Activated naive CD4-positive, alpha-beta T cell treated with anti-CD3 and anti-CD28 coated beads, Interleukin-2, amount 50 U/mL, for 16 hours (primary cell): ENCODE data around the gene CATSPER1.
"Not testable (repeated sequence)": the region's sequence is repeated elsewhere in the genome, so short reads cannot be mapped to it uniquely, and the experiment has no call there.

Experiments
- DNase-seq: peaks from one replicate; pipeline ENCODE4 v3.0.0-alpha.2; 2020

Gene CATSPER1

DNA sequence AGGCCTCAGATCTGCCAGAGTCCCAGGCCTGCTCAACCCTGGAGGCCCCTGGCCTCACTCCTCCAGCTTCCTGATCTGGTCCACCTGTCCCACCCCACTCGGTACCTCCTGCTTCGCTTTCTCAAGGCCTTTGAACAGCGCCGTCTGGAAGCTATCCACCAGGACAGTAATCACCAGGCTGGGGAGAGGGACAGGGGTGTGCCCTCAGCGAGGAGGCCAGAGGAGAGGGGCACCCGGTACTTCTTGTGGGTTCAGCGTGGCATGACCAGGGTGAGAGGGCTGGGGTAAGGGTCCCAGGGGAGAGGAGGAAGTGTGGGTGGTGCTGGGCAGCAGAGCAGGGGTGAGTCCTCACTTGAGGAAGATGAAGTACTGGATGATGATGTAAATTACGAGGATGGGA lies 6.1 kb downstream of the CATSPER1 start:
- no peak for DNase-seq

DNA sequence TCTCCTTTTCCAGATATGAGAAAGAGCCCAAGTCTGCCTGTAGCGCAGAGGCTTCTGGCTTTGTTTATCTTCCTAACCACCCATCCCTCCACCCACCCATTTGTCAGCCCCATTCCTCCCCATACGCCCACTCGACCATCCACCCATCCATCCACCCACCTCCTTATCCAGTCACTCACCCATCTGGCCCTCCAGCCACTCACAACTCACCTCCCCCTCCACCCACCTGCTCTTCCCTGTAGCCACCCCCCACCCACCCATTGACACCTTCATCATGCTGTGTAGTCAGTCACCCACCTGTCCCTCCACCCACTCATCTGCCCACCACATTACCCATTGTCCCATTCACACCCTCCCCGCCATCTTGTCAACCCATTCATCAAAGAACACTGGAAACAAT lies 9.0 kb downstream of the CATSPER1 start:
- no peak for DNase-seq

DNA sequence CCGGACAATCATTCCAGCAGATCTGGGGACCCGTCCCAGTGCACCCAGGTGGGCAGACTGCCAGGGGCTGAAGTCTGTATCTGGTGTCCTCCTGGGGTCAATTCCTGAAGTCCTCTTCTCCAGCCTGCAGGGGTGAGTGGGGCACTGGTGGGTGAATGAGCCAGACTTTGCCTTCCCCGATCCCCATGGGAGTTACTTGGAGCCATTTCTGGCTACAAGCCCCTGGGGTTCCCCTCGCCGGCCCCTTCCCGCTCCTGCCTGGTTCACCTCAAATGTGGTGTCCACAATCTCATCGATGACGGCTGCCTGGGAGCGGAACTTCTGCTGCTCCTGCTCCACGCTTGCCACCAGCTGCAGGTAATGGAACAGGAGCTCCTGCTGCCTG lies 9.5 kb downstream of the CATSPER1 start:
- no peak for DNase-seq

DNA sequence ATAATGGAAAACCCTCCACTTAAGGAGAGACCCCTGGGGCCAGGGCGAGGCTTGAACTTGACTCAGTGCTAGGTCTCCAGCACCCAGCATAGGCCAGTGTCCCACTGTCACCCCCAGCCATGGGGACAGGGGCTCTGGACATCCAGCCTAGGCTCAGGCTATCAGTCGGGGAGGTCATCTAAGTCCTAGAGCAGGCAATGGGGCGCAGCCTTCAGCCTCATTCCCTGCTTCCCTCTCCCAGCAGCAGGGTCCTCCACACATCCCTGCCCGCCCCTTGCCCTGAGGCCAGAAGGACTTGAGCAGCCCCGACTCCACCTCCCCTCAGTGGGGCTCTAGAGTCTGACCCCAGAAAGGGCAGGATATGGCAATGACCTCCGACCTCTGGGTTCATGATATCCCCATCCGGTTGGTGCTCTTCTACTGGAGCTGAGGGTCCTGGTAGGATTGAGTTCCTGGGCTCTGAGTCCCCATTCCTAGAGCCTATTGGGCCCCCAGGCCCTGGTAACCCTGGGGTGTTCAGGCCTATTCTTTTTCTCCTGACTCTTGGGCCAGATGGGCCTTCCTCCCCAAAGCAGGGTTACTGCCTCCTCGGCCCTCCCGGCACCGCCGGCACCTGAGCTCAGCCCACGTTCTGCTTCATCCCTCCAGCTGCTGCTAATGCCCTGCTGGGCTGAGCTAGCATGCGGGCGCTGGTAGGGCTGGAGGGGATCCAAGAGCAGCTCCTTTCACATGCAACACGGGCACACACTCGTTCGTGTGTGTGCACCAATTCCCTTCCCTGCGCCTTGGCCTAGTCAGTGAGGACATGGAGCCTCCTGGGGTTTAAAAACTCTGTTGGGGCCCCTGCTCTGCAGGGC lies 10.1 kb downstream of the CATSPER1 start:
- no peak for DNase-seq

DNA sequence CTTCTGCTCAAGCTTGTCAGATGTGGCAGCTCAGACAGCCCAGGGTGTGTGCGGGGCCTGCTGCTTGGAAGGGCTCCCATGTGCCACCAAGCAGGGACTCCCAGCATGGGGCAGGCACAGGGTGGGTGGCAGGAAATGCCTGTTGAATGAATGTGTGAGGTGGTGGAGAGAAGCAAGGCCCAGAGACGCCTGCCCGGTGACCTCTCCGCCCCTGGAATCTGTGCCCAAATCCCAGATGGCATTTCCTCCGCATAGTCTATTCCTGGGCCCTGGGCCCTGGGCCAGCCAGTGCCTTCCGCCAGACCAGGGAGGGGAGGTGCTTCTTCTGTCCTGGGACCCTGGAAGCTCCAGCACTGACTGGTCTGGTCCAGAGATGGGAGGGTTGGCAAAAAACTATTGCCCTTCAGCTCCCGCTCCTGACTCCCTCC lies 10.8 kb downstream of the CATSPER1 start:
- no peak for DNase-seq

DNA sequence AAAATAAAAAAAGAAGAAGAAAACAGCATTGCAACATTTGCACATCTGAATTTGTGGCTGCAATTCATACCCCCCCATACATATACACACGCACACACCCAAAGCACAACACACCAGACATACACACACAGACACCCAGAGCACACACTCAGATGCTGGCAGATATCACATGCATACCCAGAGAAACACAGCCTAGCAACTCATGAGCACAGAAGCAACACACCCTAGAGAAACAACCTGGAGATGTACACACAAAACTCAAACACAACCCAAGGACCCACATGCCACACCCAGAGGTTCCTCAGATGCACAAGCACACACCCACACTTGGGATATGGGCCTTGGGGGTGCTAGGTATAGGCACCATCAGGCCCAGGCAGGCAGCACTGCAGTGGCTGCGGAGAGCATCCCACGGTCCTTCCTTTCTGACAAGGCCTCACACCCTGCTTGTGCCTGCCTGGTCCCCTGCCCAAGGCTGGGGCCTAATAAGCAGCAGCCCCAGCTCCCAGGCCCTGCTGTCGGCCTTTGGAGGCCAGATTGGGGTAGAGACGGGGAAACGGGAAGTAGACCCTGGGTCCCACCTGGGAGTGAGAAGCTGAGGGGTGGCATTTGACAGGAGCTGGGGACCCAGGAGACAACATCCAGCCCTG lies 11.3 kb downstream of the CATSPER1 start:
- DNase-seq: no peak

DNA sequence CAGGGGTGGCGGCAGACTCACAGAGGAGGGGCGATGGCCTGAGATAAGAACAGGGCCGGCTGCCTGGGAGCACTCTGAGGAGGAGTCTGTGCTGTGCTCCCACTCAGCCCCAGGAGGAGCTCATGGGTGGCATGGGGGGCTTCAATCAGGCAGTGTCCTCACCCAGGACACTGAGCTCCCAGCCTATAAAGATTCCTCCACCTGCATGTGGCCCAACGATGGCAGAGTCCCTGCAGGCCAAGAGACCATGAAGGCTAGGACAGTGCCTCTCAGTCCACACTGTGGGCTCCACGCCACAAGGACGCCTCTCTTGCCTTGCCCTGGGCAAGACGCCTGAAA lies 12.5 kb downstream of the CATSPER1 start:
- DNase-seq: no peak

DNA sequence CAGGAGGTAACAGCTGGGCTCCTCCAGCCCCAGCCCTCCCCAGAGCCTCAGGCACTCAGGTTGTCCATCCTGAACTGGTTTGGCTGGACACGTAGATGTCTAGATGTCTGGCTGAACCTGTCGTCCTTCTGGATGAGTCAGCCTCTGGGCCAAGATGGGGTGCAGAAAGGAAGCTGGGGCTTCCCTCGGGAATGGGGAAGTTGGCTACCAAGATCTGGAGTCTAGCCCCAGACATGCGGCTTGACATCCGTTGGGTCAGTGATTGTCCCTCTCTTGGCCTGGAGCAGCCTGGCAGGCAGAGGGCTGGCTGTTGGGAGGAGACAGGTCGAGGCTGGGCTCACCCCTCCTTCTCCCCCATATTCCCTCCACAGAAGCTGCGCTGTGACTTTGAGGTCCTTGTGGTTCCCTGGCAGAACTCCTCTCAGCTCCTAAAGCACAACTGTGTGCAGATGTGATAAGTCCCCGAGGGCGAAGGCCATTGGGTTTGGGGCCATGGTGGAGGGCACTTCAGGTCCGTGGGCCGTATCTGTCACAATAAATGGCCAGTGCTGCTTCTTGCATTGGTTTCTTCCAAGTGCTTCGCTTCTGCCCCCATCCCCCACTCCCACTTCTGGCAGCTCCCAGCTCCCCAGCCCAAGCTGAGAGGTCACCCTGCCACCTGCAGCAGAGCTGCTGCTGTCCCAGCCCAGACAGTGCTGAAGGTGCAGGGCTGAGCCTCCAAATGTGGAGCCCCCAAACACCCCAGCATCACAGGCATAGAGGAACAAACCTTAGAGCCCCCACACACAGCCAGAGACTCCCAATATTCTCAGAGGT lies 13.1 kb downstream of the CATSPER1 start:
- DNase-seq: no peak

DNA sequence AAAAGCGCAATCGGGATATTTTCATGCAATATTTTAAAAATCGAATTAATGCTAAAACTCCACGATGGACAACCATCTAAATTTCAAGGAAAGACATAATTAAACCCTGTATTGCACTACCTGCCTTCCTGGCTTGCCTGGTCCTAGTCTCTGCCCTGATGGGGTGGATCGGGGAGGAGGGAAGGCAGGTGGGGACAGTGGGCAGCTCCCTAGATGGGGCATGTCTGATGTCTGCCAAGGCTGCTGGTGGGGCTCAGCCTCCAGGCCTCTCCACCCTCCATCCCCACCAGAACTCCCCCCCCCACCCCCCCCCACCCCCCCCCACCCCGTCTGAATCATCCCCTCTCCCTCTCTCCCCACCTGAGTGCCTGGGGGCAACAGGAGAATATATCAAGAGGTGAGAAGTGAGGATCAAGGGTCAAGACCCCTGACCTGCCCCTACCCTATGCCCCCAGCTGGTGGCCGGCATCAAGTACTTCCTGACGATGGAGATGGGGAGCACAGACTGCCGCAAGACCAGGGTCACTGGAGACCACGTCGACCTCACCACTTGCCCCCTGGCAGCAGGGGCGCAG lies 13.8 kb downstream of the CATSPER1 start:
- no peak for DNase-seq

DNA sequence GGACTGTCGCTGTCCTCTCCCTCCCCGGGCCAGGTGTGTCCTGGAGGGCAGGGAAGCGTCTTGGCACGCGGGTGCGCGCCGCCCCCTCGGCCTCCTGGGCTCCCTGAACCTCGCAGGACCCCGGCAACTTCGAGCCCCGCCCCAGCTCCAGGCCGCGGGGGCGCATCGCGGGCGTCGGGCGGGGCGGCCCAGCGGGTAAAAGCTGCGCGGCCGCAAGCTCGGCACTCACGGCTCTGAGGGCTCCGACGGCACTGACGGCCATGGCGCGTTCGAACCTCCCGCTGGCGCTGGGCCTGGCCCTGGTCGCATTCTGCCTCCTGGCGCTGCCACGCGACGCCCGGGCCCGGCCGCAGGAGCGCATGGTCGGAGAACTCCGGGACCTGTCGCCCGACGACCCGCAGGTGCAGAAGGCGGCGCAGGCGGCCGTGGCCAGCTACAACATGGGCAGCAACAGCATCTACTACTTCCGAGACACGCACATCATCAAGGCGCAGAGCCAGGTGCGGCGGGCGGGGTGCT lies 14.4 kb downstream of the CATSPER1 start, which contains the start of gene CST6:
TSS of gene CST6 (plus strand) at position 224 of the 519 bp plus-strand sequence. CDS start at position 261, 37 bp downstream.
- DNase-seq: no peak

DNA sequence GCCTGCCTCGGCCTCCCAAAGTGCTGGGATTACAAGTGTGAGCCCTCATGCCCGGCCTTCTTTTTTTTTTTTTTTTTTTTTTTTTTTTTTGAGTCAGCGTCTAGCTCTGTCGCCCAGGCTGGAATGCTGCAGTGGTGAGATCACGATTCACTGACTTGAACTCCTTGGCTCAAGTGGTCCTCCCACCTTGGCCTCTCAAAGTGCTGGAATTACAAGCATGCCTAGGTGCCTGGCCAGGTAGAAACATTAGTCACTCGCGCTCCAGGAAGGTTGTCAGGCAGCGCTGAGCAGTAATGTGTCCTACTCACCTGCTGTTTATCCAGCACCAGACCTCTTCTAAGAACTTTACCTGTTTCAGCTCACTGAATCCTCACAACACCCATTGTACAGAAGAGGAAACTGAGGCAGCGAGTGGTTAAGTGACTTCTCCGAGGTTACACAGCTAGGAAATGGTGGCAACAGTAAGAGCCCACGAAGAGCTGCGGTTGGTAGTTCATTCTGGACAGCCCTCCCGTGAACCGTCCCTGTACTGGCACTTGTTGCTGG lies 15.0 kb downstream of the CATSPER1 start:
- DNase-seq: no peak

DNA sequence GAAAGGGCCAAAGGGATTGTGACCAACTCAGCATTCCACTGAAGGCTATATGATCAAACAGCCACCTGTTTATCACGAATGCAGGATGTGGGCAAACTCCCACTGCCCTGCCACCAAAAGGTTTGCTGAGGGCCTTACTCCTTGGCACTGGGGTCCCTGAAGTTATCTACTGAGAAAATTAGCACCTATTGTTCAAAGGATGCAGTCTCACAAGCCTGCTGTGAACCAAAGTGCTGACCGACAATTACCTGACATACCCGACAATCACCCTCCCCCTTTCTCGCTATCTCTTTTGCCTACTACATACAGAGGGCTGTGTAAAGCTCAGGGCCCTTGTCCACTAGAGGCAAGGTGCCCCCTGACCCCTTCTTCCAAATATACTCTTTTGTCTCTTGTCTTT lies 16.2 kb downstream of the CATSPER1 start:
- not testable (repeated sequence) for DNase-seq

DNA sequence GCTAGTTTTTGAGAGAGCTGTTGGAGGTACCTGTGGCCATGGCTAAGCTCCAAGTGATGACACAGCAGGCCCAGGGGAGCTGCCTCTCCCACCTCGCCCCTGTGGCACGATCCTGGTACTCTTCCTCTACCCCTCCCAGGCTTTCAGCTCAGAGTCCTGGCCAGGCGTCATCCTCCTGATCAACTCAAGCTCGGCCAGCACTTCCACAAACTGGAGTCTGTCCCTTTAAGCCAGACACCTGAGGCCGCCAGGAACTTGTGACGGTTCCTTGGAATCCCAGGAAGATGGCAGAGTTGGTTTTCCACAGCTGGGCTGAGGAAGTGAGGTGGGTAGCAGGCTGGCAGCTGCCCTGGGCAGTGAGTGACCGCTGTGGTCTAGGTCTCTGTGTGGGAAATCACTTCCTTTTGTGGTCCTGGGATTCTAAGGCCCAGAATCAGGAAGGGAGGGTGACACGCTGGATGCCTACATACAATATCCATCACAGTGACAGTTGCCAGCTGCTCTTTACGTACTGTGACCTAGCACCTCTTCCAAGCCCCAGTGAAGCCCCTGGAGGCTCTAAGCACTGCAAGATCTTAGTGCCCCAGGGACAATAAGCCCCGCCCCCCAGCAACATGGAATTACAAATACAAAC lies 17.7 kb downstream of the CATSPER1 start:
- no peak for DNase-seq

DNA sequence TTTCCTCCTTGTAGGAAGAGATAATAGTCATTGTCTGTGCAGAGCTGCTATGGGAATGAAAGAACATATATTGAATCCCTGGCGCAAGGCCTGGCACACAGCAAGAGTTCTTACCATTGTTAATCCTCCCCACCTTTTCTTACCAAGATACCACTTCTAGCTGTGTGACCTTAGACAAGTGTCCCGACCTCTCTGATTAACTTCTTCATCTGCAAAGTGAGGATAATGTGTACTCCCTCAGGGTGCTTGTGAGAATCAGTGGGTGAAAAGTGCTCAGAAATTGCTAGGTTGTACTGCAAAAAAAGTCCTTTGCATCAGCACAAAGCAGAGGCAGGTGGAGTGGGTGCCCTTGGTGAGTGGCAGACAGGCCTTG lies 18.2 kb downstream of the CATSPER1 start:
- no peak for DNase-seq

DNA sequence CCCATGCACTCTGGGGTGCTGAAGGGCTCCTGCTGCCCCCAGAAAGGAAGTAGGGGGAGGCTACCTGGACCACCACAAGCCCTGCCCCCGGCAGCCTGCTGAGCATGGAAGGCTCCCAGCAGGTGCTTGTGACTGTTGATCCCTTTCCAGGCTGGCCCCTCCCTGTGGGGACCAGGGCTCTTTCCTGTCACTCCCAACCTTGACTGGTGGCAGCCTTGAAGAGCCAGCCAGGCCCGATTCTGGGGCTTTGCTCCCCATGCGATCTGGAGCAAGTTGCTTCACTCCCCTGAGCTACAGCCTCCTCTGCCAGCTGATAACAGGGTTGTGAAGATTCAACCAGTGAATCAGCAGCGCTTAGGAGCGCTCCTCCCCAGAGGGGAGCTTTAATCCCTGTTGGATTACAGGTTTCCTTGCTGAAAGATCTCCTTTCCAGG lies 19.1 kb downstream of the CATSPER1 start:
- no peak for DNase-seq

DNA sequence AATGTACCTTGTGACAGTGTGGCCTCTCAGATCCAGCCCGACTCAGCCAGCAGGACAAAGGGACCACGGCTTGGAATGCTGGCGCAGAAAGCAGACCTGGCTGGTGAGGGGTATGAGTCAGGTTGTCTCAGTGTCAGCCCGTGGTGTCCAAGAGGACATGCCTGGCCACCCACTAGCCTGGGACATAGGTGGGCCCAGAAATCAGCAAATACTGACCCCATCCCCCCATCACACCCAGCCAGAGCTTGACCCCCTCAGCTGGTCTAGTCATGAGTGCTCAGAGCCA lies 19.4 kb downstream of the CATSPER1 start:
- DNase-seq: no peak

DNA sequence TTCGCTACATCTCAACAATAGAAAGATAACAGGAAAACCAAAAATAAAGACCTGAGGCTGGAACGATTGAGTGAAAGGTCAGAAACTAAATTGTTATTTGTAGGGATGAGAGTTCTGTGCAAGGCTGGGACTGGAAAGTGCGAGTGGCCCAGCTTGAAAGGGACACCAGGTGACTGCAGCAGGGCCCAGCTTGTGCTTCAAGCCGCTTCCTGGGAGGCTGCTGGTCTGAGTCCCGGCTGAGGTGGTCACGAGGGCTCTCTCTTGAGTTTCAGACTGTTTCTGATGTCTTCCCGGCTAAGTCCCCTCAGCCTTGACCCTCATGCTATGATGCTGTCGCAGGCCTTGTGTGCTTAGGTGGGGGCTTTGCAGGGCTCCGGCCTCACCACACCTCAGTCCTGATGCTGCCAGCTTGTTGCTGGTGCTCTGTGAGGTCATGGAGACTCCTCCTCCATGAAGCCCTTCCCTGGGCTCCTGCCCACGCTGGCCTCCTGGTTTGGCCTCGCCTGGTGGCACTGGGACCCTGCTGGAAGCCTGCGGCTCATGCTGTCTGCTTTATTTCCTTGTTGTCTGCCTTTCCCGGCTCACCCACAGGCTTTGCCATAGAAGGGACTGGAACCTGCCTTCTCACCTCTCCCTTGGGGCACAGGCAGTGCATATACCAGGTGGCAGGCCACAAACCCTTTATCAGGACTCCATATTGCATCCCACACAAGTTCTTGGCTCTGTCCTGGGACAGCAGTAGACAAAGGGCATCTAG lies 20.0 kb downstream of the CATSPER1 start:
- DNase-seq: no peak

DNA sequence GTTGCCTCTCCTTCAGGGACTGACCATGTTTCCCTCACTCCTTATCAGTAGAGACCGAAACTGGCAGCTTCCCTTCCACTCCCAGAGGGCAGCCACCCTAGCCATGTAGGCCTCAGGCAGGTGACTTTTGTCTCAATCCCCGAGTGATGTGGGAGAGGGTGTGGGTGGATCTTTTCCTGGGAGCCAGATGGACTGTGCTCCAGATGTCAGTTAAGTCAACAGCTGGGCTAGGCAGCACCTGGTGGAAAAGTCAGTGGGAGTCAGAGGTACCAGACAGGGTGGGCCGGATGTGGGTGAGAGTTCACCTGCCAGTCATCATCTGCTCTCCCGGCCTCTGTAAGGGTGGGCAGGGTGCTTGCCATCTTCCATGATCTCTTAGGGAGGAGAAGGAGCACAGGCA lies 22.1 kb downstream of the CATSPER1 start:
- no peak for DNase-seq

DNA sequence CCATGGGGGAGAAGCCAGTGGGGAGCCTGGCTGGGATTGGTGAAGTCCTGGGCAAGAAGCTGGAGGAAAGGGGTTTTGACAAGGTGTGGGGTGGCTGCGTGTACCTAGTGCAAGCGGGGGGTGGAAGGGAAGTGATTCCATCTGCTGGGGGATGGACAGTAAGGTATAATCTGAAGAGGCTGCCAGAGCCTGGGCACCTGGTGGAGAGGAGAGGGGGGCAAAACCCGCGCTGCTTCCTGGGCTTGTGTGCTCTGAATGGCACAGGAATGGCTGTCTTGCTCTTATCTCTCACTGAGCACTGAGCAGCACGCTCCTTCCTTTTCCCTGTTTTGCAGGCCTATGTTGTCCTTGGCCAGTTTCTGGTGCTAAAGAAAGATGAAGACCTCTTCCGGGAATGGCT lies 23.0 kb downstream of the CATSPER1 start:
- DNase-seq: no peak

DNA sequence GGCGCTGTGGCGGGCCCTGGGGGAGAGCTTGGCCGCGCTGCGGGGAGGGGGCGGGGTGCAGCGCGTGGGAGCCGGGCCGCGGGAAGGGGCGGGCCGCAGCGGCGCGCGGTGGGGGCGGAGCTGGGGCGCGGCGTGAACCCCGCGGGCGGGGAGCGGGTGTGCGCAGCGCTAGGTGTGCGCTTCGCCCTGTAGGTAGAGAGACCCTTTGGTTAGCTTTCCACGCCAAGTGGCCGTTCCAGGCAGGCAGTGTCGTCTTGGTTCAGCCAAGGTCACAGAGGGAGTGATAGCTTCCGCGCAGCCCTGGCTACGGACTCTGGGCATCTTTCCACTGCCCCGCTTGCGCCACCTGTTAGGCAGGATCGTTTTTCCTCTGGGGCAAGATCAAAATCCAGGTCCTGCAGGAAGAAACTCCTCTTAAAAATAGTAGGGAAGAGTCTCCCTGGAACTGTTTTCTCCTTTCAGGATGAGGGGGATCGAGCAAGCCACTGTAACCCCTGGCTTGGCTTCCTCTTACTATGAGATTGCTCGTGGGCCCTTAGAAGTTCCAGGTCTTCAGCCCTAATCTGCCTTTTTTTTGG lies 23.5 kb downstream of the CATSPER1 start:
- DNase-seq: peak; percentile 77

DNA sequence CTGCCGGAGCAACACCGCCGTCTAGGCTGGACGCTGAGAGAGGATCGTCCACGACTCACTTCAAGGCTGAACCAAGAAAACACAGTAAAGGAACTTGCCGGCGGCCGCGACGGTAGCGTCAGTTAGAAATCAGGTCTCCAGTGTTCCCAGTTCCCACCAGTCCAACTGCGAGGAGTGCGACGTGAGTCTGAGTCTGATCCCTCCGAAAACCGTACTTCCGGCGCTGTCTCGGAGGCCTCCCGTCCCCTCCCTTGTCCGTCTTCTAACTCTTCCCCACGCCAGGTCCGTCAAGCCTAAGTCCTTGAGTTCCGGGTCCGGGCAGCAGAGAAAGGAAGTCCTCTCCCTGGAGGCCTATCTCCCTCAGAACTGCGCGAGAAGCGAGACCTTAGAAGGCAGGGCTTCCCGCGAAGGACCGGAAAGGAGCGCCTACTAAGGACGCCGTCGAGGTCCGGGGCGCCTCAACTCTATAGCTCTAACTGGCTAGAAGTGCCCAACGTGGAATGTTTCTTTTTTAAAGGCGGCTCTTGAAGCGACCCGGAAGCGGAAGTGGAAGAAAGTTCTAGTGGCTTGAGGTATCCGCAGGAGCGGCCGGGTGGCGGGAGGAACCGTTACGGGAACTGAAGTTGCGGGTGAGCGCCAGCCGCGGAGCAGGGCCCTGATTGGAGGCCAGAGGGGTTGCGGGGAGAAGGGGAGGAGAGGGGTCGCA lies 24.2 kb downstream of the CATSPER1 start, which contains the start of the genes BANF1 and EIF1AD:
TSS of gene BANF1 (plus strand) at position 562 of the 706 bp plus-strand sequence. CDS start 748 bp downstream, outside the sequence.
TSS of gene EIF1AD (minus strand) at position 216 of the 706 bp plus-strand sequence. CDS start 1,768 bp downstream, outside the sequence.
- DNase-seq: peak; percentile 90
